GM04504 (cell line): Measurements from ENCODE around the gene CLCN1.

Source experiments
- DNase-seq: peaks from one replicate; pipeline ENCODE4 v3.0.0-alpha.2; 2012; ENCODE audit warnings: low read depth

The CLCN1 gene

GRCh38 chr7:143295870-143296269, 20.0 kb upstream of the CLCN1 start:
- DNase-seq: no peak

GRCh38 chr7:143296686-143297085, 19.2 kb upstream of the CLCN1 start:
- DNase-seq: no peak

- DNase-seq: no peak
These were observed 16.6 kb upstream of the CLCN1 start for GRCh38 chr7:143299346-143299745.

- DNase-seq: no peak
These were observed 16.1 kb upstream of the CLCN1 start for GRCh38 chr7:143299840-143300239.

GRCh38 chr7:143300959-143301935, 14.7 kb upstream of the CLCN1 start:
- no peak for DNase-seq

GRCh38 chr7:143303733-143304132, 12.2 kb upstream of the CLCN1 start:
- no peak for DNase-seq

GRCh38 chr7:143304938-143305337, 11.0 kb upstream of the CLCN1 start:
- no peak for DNase-seq

- no peak for DNase-seq
These were observed 10.4 kb upstream of the CLCN1 start for GRCh38 chr7:143305423-143306070.

GRCh38 chr7:143308632-143309031, 7.3 kb upstream of the CLCN1 start:
- no peak for DNase-seq

- no peak for DNase-seq
These were observed 1.8 kb upstream of the CLCN1 start for GRCh38 chr7:143314127-143314526.

GRCh38 chr7:143316492-143316891, 581 bp downstream of the CLCN1 start:
- no peak for DNase-seq

- DNase-seq: peak; percentile 17
These were observed 2.8 kb downstream of the CLCN1 start for GRCh38 chr7:143318661-143319060.

GRCh38 chr7:143320620-143321019, 4.7 kb downstream of the CLCN1 start:
- DNase-seq: no peak

- DNase-seq: no peak
These were observed 5.3 kb downstream of the CLCN1 start for GRCh38 chr7:143321242-143321641.

- DNase-seq: no peak
These were observed 5.8 kb downstream of the CLCN1 start for GRCh38 chr7:143321734-143322133.

- no peak for DNase-seq
These were observed 7.1 kb downstream of the CLCN1 start for GRCh38 chr7:143322760-143323633.

GRCh38 chr7:143323653-143324052, 7.7 kb downstream of the CLCN1 start:
- DNase-seq: no peak

GRCh38 chr7:143325240-143325639, 9.3 kb downstream of the CLCN1 start:
- DNase-seq: no peak

GRCh38 chr7:143327903-143328302, 12.0 kb downstream of the CLCN1 start:
- DNase-seq: no peak

GRCh38 chr7:143329471-143330170, 13.7 kb downstream of the CLCN1 start:
- no peak for DNase-seq

GRCh38 chr7:143331179-143331801, 15.4 kb downstream of the CLCN1 start:
- peak; percentile 83 for DNase-seq
